ENCODE measurements around the gene GRIK3. TPM values are rescaled to one million over a fixed set of nuclear protein-coding genes. Genes with fewer than 3 reads are reported as not detected.
"Not testable (repeated sequence)": the region's sequence is repeated elsewhere in the genome, so short reads cannot be mapped to it uniquely, and the experiment has no call there.

GRIK3 gene
- polyA plus RNA-seq (ENCODE audit: insufficient read length in 4 of 4), result 1 to 10 TPM in 3 of 4 donors, under 1 TPM in 1; 0.48 to 3.8 (median 3.2) TPM

GRCh38 chr1:37034121-37035013 is at the start of gene GRIK3:
GRIK3 (minus strand) TSS chr1:37034515; CDS start chr1:37034108, 407 bp downstream.
- no peak for DNase-seq (ENCODE audit: low read depth in 4 of 4, low spot score in 3 of 4)

DNA sequence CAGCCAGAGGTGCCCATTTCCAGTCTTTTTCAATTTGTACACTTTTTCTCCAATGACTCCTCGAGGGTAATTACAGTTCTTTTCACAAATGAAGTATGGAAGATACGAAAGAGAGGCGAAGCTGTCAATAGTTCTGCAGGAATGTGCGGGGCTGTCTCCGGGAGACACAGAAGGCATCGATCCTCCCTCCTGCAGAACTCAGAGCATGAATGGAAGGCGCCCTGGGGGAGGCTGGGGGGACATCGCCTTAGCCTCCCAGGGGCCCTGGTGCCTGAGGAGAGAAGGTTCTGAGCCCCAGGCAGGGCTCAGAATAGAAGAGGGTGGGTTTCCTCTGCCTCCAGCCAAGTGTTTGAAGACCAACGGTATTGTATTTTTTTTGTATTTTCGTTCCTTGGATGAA is 49.7 kb upstream of the GRIK3 start:
- DNase-seq (ENCODE audit: low read depth in 4 of 4, low spot score in 3 of 4), result no peak

- DNase-seq (ENCODE audit: low read depth in 4 of 4, low spot score in 3 of 4), result no peak
Observed at GRCh38 chr1:37083603-37084002, 49.3 kb upstream of the GRIK3 start.

- not testable (repeated sequence) for DNase-seq (ENCODE audit: low read depth in 4 of 4, low spot score in 3 of 4)
Observed at GRCh38 chr1:37080296-37080986, 46.1 kb upstream of the GRIK3 start.

- DNase-seq (ENCODE audit: low read depth in 4 of 4, low spot score in 3 of 4), result no peak
Observed at GRCh38 chr1:37078866-37079265, 44.6 kb upstream of the GRIK3 start.

GRCh38 chr1:37076168-37076567 is 41.9 kb upstream of the GRIK3 start:
- DNase-seq (ENCODE audit: low read depth in 4 of 4, low spot score in 3 of 4), result no peak

GRCh38 chr1:37073854-37074379 is 39.6 kb upstream of the GRIK3 start:
- no peak for DNase-seq (ENCODE audit: low read depth in 4 of 4, low spot score in 3 of 4)

DNA sequence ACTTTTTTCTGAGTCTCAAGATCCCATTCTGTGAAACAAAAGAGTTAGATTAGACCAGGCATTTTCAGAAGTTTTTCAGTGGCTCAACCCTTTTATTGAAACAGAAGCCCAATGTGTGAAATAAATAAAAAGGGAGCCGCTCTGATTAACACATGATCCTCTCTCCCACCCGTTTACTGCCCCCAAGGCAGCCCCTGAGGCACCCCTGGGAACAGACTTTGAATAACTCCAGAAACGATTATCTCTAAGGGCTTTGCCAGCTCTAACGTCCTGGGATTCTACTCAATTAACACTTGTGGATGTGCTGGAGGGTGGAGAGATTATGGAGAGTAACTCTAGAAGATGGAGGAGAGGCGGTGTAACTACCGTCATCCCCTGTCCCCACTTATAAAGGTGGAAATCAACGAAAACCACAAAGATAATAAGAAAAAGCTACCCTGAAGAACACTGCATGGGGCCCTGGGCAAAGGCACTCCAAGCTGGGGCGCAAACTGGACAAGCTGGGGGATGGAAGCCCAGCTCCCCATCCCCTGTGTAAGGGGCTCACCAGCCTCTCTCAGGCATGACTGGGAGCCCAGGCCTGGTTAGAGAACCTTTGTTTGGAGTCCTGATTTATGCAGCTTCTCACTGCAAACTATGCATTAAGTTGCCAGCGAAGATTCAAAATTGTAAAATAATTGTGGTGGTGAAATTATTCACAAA is 39.0 kb upstream of the GRIK3 start:
- no peak for DNase-seq (ENCODE audit: low read depth in 4 of 4, low spot score in 3 of 4)

GRCh38 chr1:37071829-37072228 is 37.5 kb upstream of the GRIK3 start:
- no peak for DNase-seq (ENCODE audit: low read depth in 4 of 4, low spot score in 3 of 4)

DNA sequence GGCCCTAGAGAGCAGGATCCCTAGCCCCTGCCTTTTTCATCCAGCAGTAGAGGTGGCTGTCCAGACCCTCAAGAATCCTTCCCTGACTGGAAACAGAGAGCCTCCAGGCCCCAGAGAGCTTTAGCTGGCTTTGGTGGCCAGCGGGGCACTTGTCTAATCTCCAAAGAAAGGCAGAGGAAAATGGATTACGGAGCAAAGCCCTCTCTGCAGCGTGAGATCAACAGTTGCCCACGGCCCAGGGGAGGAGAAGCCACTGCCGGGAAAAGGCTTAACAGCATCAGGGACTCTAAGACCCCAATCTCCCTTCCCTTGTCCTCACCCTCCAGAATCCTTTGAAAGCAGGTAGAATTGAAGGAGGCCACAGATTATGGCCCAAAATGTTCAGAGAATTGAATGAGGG is 35.8 kb upstream of the GRIK3 start:
- DNase-seq (ENCODE audit: low read depth in 4 of 4, low spot score in 3 of 4), result no peak

- no peak for DNase-seq (ENCODE audit: low read depth in 4 of 4, low spot score in 3 of 4)
Observed at GRCh38 chr1:37069406-37069805, 35.1 kb upstream of the GRIK3 start.

DNA sequence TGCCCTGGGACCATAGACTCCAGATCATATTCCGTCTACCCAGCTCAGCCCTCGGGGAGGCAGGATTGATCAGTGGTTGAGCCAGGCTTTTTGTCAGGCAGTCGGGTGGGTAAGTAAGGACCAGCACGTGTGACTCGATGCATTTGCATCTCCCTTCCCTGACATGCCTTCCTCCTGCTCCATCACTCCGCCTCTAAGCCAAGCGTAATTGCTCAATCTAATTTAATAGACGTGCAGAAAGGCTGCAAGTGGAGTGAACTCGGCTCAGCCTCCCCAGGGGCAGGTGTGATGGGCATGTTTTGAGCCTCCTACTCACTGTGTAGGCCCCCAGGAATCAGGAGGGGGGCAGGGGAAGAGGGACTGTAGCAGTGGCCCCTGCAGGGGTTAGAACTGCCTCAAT is 34.6 kb upstream of the GRIK3 start:
- no peak for DNase-seq (ENCODE audit: low read depth in 4 of 4, low spot score in 3 of 4)

DNA sequence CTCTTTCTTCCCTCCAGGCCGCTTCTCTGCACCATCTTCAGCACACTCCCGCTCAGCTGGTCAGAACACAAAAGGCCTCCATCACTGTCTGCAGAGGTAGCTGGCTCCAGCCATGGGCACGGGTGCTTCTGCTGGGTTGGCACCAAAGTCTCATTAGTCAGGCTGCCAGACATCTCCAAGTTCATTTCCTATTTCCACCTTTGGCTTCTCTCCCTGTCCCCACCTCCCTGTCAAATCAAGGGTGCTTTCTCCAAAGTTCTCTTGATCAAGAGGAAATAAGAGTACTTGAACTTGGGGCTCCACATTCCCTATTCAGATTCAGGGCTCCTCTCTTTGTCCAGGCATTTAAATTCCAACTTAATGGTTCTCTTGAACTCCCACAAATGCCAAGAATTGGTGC is 33.9 kb upstream of the GRIK3 start:
- DNase-seq (ENCODE audit: low read depth in 4 of 4, low spot score in 3 of 4), result no peak

DNA sequence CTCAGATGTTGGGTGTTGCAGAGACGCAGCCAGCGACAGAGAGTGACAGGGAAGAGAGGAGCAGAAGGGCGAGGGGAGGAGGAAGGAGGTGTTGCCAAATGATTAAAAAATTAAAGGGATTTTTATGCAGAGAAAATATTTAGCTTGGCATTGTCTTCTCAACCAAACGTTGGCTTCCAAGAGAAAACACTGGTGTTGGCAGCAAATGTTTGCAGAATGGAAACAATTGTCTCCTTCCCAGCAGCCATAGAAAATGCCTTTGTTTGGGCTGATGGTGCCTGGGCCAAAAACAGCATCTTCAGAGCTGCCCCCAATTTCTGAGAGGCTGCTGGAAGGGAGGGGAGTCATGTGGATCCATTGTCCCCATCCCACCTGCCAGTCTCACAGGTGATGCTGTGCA is 29.7 kb upstream of the GRIK3 start:
- DNase-seq (ENCODE audit: low read depth in 4 of 4, low spot score in 3 of 4), result no peak

GRCh38 chr1:37059346-37059745 is 25.0 kb upstream of the GRIK3 start:
- no peak for DNase-seq (ENCODE audit: low read depth in 4 of 4, low spot score in 3 of 4)

GRCh38 chr1:37058424-37058988 is 24.2 kb upstream of the GRIK3 start:
- no peak for DNase-seq (ENCODE audit: low read depth in 4 of 4, low spot score in 3 of 4)

DNA sequence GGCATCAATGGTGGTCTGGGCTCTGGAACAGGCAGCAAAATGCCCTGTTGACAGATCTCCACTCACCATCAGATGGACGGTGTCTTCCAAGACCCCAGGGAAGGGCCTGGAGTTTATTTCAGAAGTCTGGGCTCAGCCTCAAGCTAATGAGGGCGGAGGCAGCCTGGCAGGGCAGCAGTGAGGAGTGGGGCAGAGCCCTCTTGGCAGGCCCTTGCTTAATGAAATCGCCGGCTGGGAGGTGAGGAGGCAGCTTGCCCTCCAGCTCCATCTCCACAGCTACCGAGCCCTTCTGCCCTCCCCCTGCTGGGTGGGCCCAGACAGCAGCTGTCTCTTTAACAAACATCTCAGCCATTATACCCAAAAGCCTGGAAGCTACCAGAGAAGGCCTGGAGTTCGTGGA is 22.0 kb upstream of the GRIK3 start:
- no peak for DNase-seq (ENCODE audit: low read depth in 4 of 4, low spot score in 3 of 4)

DNA sequence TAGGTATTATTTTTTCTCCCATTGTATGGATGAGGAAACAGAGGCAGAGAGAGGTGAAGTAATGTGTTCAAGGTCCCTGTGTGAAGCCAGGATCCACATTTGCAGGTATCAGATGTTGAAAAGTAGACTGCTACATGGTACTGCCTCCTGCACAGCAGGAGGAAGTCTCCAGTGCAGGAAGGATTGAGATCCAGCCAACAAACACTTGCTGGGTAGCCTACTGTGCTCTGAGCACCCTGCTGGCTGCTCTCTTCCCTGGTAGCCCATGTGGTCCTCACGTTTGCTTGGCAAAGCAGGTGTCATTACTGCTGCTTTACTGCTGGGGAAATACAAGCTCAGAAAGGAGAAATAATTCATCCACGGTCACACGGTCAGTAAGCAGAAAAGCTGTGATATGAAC is 21.3 kb upstream of the GRIK3 start:
- DNase-seq (ENCODE audit: low read depth in 4 of 4, low spot score in 3 of 4), result no peak

DNA sequence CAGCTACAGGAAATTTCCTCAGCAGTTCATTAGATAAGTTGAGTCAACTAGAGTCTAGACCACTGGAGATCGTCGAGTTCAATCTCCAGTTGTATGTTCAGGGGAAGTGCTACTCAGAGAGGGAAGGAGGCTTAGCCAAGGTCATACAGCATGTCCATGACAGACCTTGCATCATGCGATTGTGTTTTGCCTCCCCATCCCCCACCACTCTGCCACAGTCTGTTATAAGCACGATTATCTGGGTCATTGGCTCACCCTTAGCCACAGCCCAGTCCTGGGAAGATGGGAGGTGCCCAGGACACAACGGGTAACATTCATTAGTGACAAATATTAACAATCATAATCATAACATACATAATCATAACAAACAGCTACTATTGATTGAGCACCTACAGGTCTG is 18.9 kb upstream of the GRIK3 start:
- no peak for DNase-seq (ENCODE audit: low read depth in 4 of 4, low spot score in 3 of 4)

DNA sequence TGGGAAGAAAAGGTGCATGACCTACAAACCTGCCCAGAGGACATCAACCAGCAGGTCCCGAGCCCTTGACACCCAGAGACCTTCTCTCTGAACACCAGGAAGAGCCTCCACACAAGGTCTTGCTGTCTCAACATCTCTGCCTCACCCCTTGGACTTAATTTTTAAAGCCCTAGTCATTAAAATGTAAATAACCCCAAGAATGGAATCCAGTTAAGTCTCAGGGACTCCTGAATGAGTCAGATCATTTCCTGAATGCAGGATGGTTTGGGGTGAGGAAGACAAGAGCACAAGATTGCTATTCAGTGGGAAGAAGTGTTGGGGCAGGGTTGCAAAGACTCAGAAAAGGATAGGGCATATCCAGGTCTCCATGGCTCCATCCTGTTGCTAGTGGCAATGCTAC is 17.8 kb upstream of the GRIK3 start:
- no peak for DNase-seq (ENCODE audit: low read depth in 4 of 4, low spot score in 3 of 4)

DNA sequence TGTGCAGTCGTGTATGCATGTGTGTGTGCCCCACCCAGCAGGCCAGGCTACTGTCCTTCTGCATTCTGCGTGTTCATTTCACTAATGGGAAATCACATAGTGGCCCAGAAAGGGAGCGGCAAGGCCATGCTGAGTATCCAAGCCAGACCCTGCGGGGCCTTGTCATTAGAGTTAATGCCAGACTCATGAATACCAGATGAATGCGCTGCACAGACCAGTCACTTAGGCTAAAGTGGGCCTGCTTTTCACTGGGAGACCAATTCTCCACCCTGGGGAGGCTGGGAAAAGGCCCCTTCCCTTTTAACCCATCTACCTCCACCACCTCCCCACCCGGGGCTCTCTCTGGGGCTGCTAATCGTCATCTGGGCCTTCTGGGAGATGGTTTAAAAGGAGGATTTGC is 17.0 kb upstream of the GRIK3 start:
- DNase-seq (ENCODE audit: low read depth in 4 of 4, low spot score in 3 of 4), result no peak
